OCI-M2 (cell line): ENCODE results near the gene PFKFB4.

Source experiments
- DNase-seq: peaks from one replicate; lab custom pipeline; 2025; ENCODE audit not compliant: unreplicated experiment; lab: John Stamatoyannopoulos, UW

Gene PFKFB4

DNA sequence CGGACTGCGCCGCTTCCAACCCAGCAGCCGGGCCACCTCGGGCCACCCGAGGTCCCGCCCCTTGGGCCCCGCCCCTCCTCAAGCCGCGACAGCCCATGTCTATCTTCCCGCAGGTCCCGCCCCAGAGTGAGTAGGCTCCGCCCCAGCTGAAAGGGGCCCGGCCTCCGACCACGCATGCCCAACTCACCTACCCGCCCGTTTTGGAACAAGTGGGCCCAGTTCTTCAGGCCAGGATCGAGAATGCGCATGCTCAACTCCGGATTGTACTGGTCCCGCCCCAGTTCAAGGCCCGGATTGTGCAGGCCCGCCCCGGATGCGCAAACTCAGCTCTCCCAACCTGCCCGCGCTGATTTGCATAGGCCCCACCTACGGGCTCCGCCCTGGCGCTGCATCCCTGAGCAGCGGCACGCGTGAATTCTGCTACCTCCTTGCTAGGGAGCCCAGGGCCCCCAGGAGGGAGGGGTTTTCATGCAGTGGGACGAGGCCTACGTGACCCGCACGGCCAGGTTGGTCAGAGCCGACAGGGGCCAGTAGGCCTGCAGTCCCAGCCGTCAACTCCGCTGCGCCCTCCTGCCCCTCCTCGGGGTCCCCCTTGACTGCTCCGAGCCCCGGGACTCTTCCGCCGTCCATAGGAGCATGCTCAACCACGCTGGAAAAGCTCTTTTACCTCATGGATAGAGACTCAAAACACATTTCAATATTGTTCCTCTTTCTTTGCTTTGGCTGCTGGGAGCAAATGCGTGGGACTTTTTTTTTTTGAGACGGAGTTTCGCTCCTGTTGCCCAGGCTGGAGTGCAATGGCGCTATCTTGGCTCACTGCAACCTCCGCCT is at the start of gene PFKFB4:
Gene PFKFB4 (minus strand): TSS at position 8 of the 831 bp plus-strand sequence. CDS start 26 bp downstream, outside the sequence.
- DNase-seq, result peak; percentile 93

DNA sequence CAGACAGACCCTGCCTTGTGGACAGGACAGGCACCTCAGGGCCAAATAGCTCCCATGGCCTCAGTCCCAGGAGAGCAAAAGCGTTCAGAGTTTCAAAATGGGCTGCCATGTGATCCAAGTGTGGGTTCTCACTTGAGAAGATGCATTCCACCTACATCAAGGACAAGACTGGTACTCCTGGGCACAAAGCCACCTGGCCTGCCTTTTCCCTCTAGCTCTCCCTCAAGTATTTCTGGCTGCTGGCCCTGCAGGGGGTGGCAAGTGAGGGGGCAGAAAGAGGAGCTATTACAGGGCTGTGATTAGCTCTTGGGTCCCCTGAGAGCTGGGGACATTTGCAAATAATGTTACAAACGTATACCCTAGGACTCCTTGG is 45.0 kb upstream of the PFKFB4 start:
- DNase-seq, result no peak

DNA sequence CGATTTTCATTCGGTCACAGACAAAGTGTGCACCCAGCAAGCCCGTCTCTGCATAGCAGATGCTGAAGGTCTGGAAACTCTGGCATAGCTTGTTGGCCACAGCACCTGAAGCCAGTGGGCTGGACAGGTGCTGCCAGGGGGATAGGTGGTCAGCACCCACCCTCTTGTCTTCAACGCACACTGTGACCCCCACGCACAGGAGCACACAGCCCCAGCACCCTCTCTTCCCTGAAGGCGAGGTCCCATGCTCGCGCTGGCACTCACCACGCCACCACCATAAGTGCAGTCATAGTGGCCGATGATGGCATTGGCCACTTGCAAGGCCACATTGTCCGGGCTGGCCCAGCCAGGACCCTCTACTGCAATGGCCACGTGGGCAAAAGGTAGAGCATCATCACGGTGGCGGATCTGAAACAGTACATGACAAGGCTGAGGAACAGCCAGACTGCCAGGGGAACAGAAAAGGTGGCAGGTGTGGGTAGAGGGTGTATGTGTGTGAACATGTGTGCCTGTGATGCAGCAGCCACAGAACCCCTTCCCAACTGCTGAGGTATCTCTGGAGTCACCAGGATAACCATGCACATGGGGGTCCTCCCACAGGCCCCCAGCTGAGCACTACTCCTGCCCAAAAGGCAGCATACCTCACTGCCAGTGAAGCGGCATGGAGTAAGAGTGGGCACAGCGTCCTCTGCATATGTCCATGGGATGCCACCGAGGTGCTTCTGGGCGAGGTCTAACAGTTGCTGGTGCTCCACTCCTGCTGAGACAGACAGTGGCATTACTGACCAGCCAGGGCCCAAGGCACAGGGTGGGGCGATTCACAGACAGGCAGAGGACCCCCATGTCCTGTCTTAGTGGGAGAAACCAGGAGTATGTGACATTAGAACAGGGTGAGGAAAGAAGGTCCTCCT is 44.4 kb upstream of the PFKFB4 start:
- no peak for DNase-seq

DNA sequence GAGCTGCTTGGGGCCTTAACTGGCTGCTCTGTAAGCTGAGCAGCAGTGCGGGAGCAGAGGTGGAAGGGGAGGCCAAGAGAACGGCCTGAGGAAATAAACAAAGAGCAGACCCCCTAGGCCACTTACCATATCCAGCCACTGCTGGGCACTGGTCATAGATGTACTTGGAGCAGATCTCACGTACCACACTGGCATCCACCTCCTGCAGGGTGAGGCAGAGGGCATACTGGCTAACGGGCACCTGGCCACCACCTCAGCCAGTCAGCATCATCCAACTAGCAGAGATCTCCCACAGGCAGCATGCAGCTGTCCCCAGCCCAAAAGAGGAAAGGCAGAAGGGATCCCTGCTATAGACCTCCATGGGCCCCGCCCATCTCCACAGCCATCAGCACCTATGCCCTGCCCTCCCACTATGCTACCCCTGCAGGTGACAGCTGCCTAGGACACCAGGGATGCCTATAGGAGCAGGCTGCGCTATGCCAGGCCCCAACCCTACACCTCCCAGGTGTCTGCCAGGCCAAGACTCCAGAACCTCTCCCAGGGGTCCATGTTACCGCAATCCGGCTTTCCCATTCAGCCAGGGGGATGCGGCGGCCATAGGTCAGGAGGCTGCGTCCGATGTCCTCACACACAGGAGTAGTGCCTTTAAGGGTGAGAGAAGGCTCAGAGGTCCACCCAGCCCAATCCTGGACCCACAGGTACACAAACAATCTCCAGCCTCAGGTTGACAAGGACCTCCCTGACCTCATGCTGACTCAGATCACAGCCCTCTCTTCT is 43.1 kb upstream of the PFKFB4 start:
- no peak for DNase-seq

DNA sequence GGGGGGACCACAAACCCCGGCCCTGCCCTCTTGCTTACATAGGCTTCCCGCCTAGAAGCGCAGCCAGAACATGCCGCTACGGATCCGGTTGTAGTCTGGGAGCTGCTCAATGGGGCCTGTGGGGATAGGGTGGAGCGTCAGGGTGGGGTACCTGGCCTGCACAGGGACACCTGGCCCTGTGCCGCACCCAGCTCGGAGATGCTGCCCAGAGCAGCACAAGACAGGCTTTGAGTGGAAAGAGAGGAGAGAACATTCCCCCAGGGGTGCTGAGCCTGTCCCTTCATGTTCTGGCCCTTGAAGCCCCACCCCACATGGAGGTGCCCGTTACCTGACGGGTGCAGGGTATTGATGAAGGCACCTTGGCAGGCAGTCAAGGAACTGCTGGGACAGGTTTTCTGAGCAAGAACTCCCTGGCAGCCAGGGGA is 42.5 kb upstream of the PFKFB4 start:
- no peak for DNase-seq

DNA sequence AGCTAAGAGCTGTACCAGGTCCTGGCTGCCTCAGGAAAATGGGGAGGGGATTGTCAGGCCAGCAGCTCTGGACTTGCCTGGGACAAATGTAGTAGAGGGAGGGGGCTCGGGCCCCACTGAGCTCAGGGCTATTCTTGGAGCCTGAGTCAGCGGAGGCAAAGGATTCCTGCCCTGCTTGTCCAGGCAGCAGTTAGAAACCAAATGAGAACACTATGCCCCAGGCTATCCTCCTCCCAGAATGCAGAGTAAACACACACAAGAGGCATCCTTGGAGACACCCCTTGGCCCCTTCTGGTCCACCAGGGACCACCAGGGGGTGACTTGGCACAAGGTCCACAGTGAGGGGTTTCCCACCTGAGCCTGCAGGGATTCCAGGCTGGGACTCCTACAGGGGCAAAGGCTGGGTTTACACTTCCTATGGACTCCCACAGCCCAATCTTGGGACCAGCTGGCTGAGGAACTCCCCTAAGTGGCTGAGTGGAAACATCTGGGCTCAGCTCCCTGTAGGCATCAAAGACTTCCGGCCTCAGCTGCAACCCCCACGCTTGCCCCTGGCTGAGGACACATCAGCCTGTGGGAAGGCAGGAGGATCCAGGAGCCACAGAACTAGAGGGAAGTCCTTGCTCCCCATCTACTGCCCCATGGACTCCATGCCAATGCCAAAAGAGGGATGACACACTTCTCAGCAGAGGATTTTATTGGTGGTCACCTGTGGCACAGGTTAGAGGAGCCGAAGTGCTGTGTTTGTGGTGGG is 41.9 kb upstream of the PFKFB4 start:
- DNase-seq, result no peak

DNA sequence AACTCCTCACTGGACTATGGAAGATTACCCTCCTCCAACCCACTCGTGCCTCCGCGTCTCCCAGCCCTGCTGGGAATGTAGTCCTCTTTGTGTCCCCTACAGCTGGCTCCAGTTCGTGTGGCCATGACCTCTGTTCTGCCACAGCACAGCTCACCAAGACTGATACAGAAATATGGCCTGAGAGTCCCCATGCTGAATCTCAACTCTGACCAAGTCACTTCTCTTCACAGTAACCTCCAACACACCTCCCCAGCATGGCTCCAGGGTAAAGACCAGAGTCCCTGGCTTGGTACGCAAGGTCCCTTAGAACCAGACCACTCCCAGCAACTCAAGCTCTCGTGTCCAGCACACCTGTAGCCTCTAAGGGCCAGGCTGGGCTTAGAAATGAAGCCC is 40.8 kb upstream of the PFKFB4 start:
- no peak for DNase-seq

DNA sequence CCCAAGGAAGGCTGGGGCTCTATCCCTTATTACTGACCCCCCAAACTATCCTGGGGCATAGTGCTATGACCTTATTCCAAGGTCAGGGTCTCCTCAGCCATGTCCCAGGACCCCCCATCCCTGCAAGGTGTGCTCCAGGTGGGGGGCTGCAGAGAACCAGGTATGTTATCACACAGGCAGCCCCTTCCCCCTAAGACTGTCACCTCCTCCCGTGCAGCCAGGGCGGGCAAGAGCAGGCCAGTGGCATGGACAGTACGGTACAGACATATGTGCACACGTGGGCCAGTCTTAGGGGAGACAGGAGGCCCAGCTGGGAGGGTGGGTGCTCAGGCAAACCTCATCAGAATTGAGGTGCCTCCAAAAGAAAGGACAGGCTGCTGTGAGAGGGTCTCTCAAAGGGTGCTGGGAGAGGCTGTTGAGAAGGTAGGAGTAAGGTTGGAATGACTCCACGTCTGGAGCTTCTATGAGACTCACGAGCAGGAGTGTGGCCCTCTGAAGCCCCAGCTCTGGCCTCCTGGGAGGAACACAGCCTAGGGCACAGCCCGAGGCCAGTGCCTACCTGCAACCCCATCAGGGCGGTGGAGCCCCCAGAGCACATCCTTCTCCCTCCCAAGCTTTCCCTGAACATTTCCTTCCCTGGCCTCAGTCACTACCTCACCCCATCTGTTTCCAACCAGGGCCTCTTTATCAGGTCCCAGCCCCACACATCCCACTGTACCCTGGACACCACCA is 40.2 kb upstream of the PFKFB4 start:
- no peak for DNase-seq

DNA sequence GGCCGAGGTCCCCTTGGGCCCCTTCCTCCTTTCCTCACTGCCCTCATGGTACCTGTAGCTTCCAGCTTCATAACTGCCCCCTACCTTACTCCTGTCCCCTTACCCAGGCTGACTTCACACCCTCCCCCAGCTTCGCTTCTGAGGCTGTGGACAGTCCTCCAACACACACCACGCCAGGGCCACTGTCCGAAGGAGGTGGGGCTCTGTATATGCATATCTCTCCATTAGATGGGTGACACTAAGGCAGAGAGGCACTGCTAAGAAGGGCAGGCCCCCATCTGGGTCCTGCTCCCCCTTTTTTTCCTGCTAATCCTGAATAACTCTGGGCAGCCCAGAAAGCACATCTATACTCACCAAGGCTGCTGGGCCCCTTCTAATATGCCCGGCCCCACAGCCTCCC is 39.6 kb upstream of the PFKFB4 start:
- DNase-seq, result no peak

DNA sequence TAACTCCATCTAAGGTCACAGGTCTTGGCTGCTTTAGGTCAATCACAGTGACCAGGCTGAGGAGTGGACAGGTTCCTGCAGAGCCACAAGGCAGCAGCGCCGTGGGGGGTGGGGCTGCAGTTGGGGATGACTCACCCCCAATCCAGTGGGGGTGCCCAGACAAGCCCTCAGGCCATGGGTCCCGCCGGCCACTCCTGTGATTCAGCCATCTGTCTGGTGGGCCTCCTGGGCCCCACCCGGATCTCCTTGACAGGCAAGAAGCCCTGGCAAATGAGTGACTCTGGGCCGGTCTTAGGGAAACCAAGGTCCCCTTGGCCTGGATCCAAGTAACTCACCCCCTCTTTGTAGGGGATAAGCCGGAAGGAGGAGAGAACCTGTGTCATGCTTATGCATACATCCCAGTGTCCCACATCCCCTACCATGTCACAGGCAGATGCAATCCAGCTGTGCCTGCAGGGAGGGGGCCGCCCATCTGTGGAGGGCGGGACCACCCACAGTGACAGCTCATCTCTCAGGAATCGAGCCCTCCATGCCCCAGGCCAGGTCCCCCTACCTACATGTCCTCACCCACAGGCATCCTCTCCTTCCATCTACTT is 39.0 kb upstream of the PFKFB4 start:
- no peak for DNase-seq

DNA sequence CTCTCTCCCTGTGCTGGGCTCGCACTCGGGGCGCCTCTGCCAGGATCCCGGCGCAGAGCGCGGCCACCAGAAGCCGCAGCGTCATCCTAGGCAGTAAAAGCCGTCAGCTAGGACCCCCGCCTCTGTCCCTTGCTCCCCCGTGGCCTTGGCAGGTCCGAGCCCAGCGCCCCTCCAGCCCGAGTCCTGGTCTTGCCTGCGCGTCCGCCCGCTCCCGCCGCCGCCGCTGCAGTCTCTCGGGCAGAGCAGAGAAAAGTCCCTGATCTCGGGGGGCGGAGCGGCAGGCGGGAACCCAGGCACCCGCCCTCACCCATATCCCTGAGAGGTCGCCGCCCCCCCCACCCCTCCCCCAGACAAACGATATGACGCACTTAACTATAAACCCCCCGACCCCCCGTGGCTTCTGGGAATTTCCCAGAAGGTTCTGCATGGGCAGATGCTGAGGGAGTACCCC is 38.5 kb upstream of the PFKFB4 start, which contains the start of gene COL7A1:
Gene COL7A1 (minus strand): TSS at position 255 of the 451 bp plus-strand sequence. CDS start 170 bp downstream, at position 85.
- no peak for DNase-seq

DNA sequence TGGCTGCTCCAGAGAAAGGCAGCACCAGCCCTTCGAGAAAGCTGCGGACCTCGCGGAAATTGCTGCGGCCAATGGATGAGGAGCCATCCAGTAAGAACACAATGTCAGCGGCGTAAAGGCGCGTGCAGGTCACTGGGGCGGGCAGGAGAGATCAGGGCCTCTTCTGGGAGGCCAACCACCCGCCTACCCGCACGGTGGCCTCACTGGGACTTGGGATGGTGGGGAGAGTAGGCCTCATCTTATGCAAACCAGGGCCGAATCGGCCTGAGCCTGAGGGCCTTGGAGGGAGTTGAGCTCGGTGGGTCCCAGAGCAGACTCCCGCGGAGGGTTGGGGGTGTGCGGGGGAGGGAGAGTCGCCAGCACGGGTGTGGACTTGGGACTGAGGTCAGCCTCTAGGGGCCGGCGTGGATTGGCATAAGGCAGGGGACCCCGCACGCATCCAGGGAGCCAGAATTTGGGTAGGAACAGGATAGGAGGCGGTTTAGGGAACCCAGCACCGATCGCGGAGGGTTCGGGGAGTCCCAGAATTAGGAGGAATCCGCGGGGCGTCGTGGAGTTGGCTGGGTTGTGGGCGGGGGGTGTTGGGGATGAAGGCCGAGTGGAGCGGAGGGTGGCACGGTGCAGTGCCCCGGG is 37.9 kb upstream of the PFKFB4 start:
- DNase-seq, result no peak

DNA sequence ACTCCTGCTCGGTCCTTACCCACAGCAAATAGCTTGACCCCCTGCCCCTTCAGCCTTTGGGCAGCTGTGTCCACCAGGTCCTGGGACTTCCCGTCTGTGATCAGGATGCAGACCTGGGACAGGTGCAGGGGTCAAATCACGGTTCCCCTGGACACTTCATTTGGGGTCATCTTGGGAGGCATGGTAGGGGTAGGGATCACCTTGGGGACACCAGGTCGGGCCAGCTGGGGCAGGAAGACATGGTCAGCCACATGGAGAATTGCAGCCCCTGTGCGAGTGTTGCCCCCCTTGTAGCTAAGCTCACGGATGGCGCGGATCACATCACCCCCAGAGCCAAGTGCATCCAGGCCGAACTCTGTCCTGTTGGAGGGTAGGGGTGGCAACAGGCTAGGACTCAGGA is 36.7 kb upstream of the PFKFB4 start:
- DNase-seq, result no peak

DNA sequence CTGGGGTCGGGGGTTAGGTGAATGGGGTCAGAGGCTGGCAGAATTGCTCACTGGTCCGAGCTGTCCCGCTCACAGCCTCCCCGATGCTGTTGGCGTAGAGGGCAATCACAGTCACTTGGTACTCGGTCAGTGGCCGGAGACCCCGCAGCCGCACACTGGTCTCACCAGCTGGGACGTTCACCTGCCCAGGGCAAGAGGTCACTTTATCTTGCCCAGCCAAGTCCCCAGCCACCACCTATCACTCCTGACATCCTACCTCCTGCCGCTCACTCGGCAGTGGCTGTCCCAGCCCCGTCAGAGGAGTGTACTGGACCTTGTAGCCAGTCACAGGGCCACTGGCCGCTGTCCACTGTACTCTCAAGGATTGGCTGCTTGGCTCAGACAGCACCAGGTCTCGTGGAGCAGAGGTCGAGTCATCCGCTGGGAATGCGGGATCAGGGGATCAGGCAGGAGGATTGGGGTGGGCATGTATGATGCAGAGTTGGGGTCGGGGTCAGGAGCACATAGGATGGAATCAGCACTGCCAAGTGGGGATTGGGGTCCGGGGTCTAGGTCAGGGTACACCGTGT is 36.0 kb upstream of the PFKFB4 start:
- DNase-seq, result no peak

DNA sequence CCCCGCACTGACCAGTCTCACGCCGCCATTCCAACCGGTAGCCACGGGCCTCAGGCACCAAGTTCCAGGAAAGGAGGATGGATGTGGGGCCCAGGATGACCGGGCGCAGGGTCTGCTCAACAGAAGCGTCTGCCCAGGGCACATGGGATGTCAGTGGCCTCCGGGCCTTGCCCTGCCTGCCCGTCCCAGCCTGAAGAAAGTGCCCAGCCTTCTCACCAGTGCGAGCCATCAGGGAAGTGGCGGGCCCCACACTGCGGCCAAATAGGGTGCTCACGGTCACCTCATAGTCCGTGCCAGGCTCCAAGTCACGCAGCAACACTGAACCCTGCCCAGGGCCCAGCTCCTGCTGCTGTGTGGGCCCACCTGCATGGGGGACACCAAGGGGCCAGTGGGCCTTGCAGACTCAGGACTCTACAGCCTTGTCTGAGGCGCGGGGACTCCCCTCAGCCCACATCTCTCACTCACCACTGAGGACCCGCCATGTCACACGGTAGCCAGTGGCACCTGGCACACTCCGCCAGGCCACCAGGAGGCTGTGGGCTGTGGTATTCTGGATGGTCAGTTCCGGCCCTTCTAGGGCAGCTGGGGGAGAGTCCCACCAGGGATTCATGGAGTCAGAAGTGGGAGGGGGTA is 35.4 kb upstream of the PFKFB4 start:
- no peak for DNase-seq

DNA sequence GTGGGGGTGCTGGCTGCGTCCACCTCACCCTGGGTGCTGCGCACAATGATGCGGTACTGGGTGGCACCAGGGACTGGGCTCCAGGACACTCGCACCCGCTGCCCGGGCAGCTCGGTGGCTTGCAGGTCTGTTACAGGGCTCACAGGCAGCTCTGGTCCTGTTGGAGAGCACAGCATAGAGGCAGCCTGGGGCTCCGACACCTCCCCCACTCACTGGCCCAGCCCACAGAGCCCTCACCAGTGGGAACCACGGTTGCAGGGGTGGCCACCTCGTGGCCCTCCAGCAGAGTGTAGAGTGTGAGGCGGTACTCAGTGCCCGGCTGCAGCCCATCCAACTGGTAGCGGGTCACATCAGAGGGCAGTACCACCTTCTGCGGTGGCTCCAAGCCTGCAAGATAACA is 34.8 kb upstream of the PFKFB4 start:
- no peak for DNase-seq

DNA sequence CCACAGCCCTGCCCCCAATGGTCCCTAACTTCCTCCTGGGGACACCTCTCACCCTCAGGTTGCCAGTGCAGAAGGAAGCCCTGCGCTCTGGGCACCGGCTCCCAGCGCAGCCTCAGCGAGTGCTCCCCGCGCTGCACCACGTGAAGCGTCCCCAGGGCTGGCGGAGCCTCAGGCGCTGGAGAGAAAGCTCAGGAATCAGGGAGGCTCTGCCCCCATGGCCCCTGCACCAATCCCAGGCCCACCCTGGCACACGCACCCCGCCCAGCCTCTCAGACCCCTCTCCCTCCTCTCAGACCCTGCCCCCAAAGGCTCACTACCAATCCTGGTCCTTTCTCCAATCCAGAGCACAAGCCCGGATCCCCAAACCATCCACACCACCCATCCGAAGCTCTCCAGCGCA is 31.6 kb upstream of the PFKFB4 start:
- DNase-seq, result no peak

DNA sequence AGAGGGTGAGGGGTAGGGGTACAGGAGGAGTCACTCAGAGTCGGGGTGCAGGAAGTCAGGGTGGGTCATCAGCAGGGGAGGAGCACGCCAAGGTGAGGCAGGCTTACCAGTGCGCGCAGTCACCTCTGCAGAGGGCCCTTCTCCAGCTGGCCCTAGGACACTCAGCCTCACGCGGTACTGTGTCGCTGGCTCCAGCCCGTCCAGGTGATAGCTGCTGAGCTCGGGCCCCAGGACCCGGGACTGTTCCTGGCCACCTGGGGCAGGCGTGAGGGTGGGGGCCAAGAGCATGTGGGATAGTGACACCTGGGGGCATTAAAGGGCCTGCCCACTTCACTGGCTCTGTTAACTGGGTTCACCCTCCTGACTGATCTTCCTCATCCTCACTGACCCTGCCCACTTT is 31.1 kb upstream of the PFKFB4 start:
- no peak for DNase-seq
